Stimulated activated CD8-positive, alpha-beta memory T cell treated with anti-CD3 and anti-CD28 coated beads, Interleukin-12 subunit alpha, Interleukin-12 subunit beta, amount 100 ng/mL, for 24 hours (primary cell): ENCODE results near the gene NIT2.

Experiments
- DNase-seq: peaks from one replicate; pipeline ENCODE4 v3.0.0-alpha.2; 2020; ENCODE audit errors: extremely low read depth

Gene NIT2

DNA sequence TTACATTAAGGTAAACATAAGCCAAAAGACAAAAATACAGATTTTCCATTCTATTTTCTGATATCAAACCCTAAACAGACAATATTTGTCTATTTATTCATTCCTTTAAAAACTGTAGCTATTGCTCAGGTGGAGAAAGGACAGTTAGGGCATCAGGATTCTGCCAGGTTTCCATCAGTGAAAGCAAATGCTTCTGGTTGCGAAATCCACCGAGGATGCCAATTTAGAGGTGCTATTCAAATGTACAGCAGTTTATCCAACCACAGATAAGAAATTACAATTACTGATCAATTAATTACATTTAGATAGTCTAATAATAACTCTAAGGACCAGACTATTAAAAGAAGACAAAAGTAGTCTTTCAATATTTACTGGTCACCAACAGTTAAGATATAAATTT lies 62.4 kb downstream of the NIT2 start:
- no peak for DNase-seq

DNA sequence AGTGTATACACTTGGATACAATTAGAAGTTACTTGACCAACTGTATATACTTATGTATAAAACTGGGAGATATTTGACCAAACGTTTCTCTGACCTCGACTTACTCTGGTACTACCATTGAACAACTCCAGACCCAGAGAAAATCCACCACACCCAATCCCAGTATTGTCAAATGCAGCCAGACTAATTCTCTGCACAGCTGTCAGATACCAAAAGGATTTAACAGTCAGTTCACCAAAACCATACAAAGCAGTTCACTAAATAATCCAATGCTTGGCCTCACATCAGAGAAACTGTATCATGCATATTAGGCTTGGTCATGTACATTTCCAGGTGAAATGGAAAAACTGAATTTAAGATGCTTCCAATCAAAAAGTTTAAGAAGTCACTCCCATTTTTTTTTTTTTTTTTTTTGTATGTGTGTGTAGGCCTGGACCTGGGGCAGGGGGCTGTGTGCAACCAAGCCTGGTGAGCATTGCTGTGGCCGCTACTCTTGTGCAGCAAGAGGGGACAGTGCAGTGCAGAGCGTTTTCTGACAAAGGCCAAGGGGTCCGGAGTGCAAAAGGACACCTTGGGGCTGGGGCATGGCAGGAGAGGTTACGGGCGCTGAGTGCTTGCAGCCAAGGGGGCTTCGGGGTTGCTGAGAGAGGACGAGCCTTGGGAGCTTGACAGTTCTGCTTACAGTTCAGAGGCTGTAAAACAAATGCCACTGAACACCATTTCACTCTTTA lies 64.9 kb downstream of the NIT2 start:
- DNase-seq: no peak

DNA sequence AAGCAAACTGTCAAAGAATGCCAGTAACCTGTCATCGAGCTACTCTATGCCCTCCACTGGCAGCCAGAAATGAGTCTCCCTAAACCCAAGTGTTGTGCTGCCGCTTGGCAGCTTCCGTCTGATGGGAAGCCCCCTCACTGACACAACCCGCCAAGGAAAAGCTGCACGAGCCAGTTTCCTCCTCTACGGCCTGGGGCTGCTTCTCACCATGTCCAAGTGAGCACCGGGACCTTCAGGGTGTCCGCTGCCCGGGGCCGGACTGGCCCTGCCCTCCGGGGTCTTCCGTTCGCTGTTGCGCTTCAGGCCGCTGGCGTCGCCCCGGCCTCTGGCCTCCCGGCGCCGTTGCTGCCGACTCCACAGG lies 65.8 kb downstream of the NIT2 start:
- DNase-seq: peak; percentile 7

DNA sequence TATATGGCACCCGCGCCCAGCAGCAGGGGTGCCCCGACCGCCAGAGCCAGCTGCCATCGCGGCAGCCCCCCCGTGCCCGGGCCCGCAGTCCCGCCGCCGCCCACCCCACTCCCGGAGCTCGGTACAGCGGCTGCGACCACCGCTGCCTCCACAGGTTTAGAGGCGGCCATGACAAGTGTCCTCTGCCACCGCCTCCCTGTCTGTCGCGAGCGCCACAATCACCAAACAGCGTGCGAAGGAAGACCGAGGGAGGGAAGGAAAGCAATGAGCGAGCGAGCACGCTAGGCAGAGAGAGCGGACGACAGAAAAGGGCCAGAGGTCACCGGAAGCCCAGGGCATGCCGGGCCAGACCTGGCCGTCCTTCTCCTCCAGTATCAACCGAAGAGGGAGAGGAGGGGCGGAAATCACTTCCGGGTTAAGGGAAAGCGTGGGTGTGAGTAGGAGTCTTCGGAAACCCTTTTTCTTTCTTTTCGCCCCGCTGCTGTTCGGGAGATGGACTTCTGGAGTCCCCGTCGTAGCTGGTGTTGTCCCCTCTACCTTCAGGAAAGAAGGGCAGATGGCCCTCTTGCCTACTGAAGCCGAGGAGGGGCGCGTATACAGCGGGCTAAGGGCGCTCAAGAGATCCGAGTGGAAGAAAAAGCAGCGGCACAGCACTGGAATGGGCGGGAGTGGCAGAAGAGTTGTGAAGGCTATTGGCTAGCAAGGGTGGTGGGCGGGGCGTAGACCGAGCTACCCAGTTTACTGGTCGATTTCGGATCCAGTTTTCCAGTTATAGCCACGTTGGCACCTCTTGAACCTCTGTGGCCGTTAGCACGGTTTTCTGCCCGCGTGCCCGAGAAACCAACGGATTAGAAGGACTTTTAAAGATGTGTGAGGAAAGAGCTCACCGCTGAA lies 66.5 kb downstream of the NIT2 start, which contains the start of the genes LNP1 and TOMM70:
Gene LNP1, plus strand, starts transcription at position 760 of the 894 bp plus-strand sequence. CDS start 28,191 bp downstream, outside the sequence.
Gene TOMM70, minus strand, starts transcription at position 310 of the 894 bp plus-strand sequence. Its CDS starts 140 bp downstream, at position 170.
- DNase-seq: peak; percentile 94

DNA sequence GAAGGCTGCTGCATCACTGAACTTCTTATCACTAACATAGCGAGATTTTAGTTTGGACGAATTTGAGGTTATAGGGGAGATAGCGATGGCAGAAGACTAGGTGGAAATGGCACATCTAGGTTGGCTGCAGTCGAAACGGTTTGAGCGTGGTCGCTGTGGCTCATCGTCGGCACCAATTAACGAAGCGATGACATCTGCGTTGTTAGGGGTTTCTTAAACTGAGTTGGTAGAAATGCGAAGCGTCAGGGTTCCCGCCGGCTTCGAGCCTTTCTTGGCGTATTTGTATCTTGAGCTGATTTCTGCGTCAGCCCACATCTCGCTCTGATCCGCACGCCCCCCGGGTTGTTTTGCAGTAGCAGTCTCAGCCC lies 67.1 kb downstream of the NIT2 start:
- DNase-seq: peak; percentile 5

DNA sequence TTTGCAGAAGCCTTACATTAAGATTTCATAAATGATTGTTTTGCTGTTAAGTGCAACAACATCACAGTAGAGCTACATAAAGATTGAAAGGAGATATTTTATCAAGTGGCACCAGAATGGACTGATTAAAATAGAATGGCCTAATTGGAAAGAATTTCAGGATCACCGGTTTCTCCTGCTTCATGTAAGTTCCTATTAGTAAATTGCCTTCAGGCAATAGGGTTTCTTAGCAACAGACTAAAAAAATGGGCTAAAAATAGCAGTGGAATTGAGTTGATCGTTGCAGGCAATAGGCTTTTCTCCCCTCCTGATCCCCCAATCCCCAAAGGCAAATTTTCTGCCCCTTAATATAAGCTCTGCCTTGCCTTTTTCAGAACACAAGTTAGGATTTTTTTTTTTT lies 67.7 kb downstream of the NIT2 start:
- no peak for DNase-seq

DNA sequence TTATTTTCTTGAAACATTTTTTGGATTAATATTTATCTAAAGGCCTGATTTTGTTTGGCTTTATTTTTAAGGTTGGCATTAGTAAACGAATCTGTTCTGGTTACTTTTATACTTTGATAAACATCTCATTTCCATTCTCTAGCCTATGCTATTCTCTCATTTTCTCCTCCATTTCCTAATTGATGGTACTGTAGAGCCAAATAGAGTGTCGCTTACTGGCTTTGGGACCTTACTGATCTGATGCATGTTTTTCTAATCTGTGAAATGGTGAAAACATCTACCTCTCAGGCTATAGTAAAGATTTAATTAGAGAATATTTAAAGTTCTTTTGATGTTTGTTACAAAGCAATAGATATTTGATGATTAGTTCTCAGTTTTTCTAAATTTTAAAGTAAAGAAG lies 68.3 kb downstream of the NIT2 start:
- no peak for DNase-seq

DNA sequence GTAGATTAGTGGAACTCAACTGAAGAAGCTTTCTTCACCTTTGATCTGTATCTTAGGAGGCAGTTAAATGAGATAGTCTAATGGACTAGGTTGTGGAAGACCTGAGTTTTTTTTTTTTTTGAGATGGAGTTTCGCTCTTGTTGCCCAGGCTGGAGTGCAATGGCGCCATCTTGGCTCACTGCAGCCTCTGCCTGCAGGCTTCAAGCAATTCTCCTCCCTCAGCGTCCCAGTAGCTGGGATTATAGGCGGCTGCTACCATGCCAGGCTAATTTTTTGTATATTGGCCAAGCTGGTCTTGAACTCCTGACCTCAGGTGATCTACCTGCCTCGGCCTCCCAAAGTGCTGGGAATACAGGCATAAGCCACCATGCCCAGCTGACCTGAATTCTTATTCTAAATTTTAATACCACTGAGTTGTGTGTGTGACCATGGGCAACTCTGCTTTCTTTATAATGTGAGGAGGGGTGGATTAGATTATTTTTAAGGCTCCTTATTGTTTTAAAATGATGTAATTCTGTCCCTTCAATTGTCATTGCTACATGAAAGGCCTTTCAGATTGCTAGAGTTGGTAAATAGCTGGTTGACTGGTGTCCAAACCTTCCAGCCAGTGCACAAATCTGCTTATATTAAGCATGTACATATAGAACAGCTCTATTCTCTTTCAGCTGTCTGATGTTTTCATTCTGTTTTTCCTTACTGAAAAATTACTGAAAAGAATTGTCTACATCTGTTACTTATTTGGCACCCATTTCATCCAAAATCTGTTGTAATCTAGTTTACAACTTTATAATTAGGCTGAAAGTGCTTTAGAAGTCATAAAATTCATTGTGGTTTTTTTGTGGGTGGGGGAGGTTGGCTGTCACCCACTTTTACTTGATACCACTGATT lies 69.0 kb downstream of the NIT2 start:
- DNase-seq: no peak

DNA sequence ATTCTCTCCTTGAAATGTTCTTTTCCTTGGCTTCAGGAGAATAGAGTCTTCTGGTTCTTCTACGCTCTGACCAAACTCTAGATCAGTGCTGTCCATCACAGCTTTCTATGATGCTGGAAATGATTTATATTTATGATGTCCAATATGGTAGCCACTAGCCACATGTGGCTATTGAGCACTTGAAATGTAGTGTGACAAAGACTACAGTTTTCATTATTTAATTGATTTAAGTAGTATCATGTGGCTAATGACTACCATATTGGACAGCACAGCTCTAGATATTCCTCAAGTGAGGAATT lies 69.6 kb downstream of the NIT2 start:
- DNase-seq: no peak

DNA sequence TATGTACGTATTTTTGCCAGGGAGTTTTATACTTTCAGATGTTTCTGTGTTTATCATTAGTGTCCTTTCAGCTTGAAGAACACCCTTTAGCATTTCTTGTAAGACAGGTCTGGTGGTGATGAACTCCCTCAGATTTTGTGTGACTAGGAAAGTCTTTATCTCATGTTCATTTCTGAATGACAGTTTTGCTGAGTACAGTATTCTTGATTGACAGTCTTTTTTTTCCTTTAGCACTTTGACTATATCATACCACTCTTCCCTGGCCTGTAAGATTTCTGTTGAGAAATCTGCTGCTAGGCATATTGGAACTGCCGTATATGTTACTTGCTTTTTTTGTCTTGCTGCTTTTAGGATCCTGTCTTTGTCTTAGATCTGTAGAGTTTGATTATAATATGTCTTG lies 72.6 kb downstream of the NIT2 start:
- DNase-seq: no peak

DNA sequence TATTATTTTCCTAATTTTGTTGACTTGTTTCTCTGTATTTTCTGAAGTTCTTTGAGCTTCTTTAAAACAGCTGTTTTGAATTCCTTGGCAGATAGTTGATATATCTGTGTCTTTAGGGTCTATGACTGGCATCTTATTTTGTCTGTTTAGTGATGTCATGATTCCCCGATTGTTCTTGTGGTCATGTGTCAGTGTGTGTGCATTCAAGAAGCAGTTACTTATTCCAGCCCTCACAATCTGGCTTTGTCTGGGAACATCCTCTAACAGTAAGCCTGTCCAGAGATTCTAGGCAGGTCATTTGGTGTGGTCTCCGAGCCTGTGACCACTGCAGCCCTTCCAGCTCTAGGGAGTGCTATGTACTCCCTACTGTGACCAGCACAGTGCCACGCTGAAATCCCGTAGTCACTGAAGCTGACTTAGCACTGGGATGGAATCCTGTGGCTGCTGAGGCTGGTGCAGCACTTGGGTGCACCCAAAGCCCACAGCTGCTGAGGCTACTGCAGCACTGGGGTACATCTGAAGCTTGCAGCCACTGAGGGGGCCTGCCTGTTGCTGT lies 73.5 kb downstream of the NIT2 start:
- no peak for DNase-seq
